HEK293 (cell line): ENCODE data around the gene GALK1.

ENCODE experiments used
- CTCF ChIA-PET: fragments of 350-600 bp; formaldehyde crosslinking; extraction: SDS; loops from one replicate; lab custom pipeline; 2021; ENCODE audit warnings: antibody characterized with exemption; lab: Yijun Ruan, JAX
- POLR2A ChIA-PET: fragments of 300-600 bp; formaldehyde crosslinking; extraction: SDS; loops from one replicate; lab custom pipeline; 2020; ENCODE audit warnings: antibody characterized with exemption, inconsistent platforms; lab: Yijun Ruan, JAX
- H3K27ac ChIP-seq: fragments of 200-500 bp; sonication (Bioruptor generic); 2 replicates; pipeline ENCODE4 v1.5.1; 2014; ENCODE audit warnings: low read depth, low read length, control low read depth, inconsistent platforms; ENCODE audit errors: extremely low read depth
- H3K36me3 ChIP-seq, 2 experiments: fragments of 200-500 bp in 1 of 2; sonication (Bioruptor generic) in 1 of 2; 1 replicate in 1 of 2; 2 replicates in 1 of 2; pipeline ENCODE4 v1.5.1; 2014 to 2017; ENCODE audit warnings: inconsistent platforms in 2 of 2, low read length in 2 of 2; ENCODE audit not compliant: control insufficient read depth in 2 of 2, insufficient read depth in 1 of 2
- H3K4me1 ChIP-seq: fragments of 200-500 bp; sonication (Bioruptor generic); 2 replicates; pipeline ENCODE4 v1.5.1; 2014; ENCODE audit warnings: mild to moderate bottlenecking, low read length, inconsistent platforms; ENCODE audit not compliant: control insufficient read depth, insufficient read depth
- H3K4me3 ChIP-seq: 2 replicates; pipeline ENCODE4 v1.5.1; 2011; ENCODE audit warnings: low read depth, mild to moderate bottlenecking, control low read depth, low read length, moderate library complexity
- H3K9me3 ChIP-seq: fragments of 200-500 bp; sonication (Bioruptor generic); 2 replicates; pipeline ENCODE4 v1.5.1; 2014; ENCODE audit warnings: low read depth, low read length, inconsistent platforms; ENCODE audit not compliant: control insufficient read depth, insufficient read depth
- BCL11A ChIP-seq: fragments of 450-650 bp; formaldehyde crosslinking; IDR thresholded peaks from 2 replicates; pipeline ENCODE4 v1.5.1; 2016; ENCODE audit warnings: low read depth, missing biosample characterization, missing genetic modification characterization
- ZBTB20 ChIP-seq: fragments of 450-650 bp; formaldehyde crosslinking; IDR thresholded peaks from 2 replicates; pipeline ENCODE4 v1.5.1; 2016; ENCODE audit warnings: missing biosample characterization, missing genetic modification characterization
- ZFP37 ChIP-seq: fragments of 450-650 bp; formaldehyde crosslinking; IDR thresholded peaks from 2 replicates; pipeline ENCODE4 v1.5.1; 2016; ENCODE audit warnings: missing biosample characterization, missing genetic modification characterization
- ZNF140 ChIP-seq: fragments of 450-650 bp; formaldehyde crosslinking; IDR thresholded peaks from 2 replicates; pipeline ENCODE4 v1.5.1; 2016; ENCODE audit warnings: missing biosample characterization, missing genetic modification characterization
- ZNF157 ChIP-seq: fragments of 450-650 bp; formaldehyde crosslinking; IDR thresholded peaks from 2 replicates; pipeline ENCODE4 v1.5.1; 2016; ENCODE audit warnings: missing biosample characterization, missing genetic modification characterization
- ZNF501 ChIP-seq: fragments of 450-650 bp; formaldehyde crosslinking; IDR thresholded peaks from 2 replicates; pipeline ENCODE4 v1.5.1; 2016; ENCODE audit warnings: missing biosample characterization, missing genetic modification characterization
- ZNF658 ChIP-seq: fragments of 450-650 bp; formaldehyde crosslinking; IDR thresholded peaks from 2 replicates; pipeline ENCODE4; 2016; ENCODE audit warnings: missing biosample characterization, missing genetic modification characterization
- ZSCAN30 ChIP-seq: fragments of 450-650 bp; IDR thresholded peaks from 2 replicates; pipeline ENCODE4 v1.5.1; 2018; ENCODE audit warnings: missing biosample characterization, mild to moderate bottlenecking, missing genetic modification characterization, moderate library complexity

Gene GALK1

GRCh38 chr17:75712446-75712845, 52.5 kb downstream of the GALK1 start:
- H3K27ac ChIP-seq = no peak overlapping the region
- TF ChIP-seq ZNF140 (no peak), ZBTB20 (no peak), ZSCAN30 (no peak), ZNF157 (no peak), BCL11A (no peak), ZFP37 (tag by site-specific recombination) (no peak), ZNF501 (tag by site-specific recombination) (no peak), ZNF658 (tag by site-specific recombination) (no peak)
- TF ChIP-seq, all 188 proteins: peak for 0
- CTCF ChIA-PET = interaction anchor here (0.7 to 1.0 kb wide), 2 partner anchors 36 to 78 kb away, joined by 4 read pairs; no protein-coding TSS in a partner anchor
- peaks cover 0 to 13% of the 10 kb centered on the region in 2 experiments; a peak in 1 of 3 replicates for H3K36me3 ChIP-seq
- POLR2A ChIA-PET = interaction anchor here (1.4 kb wide), 1 partner anchor 9 kb away, joined by 3 read pairs; the partner anchor contains the start of gene ITGB4
- no peaks in the 10 kb centered on the region for H3K9me3 ChIP-seq
- H3K4me1 ChIP-seq = no peaks in the 10 kb centered on the region
- H3K4me3 ChIP-seq = no peak overlapping the region
